Neural cell (in vitro differentiated cells): ENCODE data around the gene DIP2C. TPM values are rescaled to one million over a fixed set of nuclear protein-coding genes. Genes with fewer than 3 reads are reported as not detected.
"Not testable (repeated sequence)": the region's sequence is repeated elsewhere in the genome, so short reads cannot be mapped to it uniquely, and the experiment has no call there.

Experiments
- H2AFZ ChIP-seq: fragments of 200-600, 300-800 bp; sonication (generic), shearing (Covaris generic); 2 replicates; pipeline ENCODE4 v1.6.0; 2014; ENCODE audit warnings: low read depth, mild to moderate bottlenecking, antibody characterized with exemption, low read length, moderate library complexity
- H3F3A ChIP-seq: fragments of 200-600 bp; shearing (Covaris generic); 2 replicates; pipeline ENCODE4 v1.6.1; 2016; ENCODE audit warnings: mild to moderate bottlenecking, moderate library complexity, mixed read lengths, antibody characterized with exemption, low read length; ENCODE audit not compliant: insufficient read depth, poor library complexity, severe bottlenecking
- H3K27ac ChIP-seq: fragments of 200-600, 300-800 bp; sonication (generic), shearing (Covaris generic); 2 replicates; pipeline ENCODE4 v1.5.1; 2014; ENCODE audit warnings: mild to moderate bottlenecking, low read length, moderate library complexity
- H3K27me3 ChIP-seq: fragments of 300-800, 200-600 bp; sonication (generic), shearing (Covaris generic); 2 replicates; pipeline ENCODE4 v1.6.0; 2014; ENCODE audit warnings: mild to moderate bottlenecking, low read depth, low read length, moderate library complexity; ENCODE audit not compliant: insufficient read depth
- H3K36me3 ChIP-seq: fragments of 300-800, 200-600 bp; sonication (generic), shearing (Covaris generic); 2 replicates; pipeline ENCODE4 v1.5.1; 2014; ENCODE audit warnings: mild to moderate bottlenecking, antibody characterized with exemption, low read length, moderate library complexity; ENCODE audit not compliant: insufficient read depth
- H3K4me2 ChIP-seq: fragments of 300-800, 200-600 bp; sonication (generic), shearing (Covaris generic); 2 replicates; pipeline ENCODE4 v1.6.0; 2014; ENCODE audit warnings: mild to moderate bottlenecking, low read length
- H3K4me3 ChIP-seq: fragments of 300-800, 200-600 bp; sonication (generic), shearing (Covaris generic); 2 replicates; pipeline ENCODE4 v1.5.1; 2014; ENCODE audit warnings: mild to moderate bottlenecking, low read length, moderate library complexity
- H3K79me2 ChIP-seq: fragments of 200-600 bp; shearing (Covaris generic); replicated peaks from 2 replicates; pipeline ENCODE4 v1.6.0; 2014; ENCODE audit warnings: mild to moderate bottlenecking, low read length, moderate library complexity; ENCODE audit not compliant: insufficient read depth
- H3K9ac ChIP-seq: fragments of 300-800, 200-600 bp; sonication (generic), shearing (Covaris generic); 2 replicates; pipeline ENCODE4 v1.6.1; 2016; ENCODE audit warnings: mild to moderate bottlenecking, low read length, mixed read lengths
- H3K9me2 ChIP-seq: fragments of 200-600 bp; shearing (Covaris generic); 2 replicates; pipeline ENCODE4 v1.6.1; 2016; ENCODE audit warnings: mild to moderate bottlenecking, low read length, mixed read lengths; ENCODE audit not compliant: insufficient read depth
- H3K9me3 ChIP-seq: fragments of 200-600, 300-800 bp; sonication (generic), shearing (Covaris generic); 2 replicates; pipeline ENCODE4 v1.6.1; 2016; ENCODE audit warnings: mild to moderate bottlenecking, mixed run types, low read length, moderate library complexity, mixed read lengths
- H4K20me1 ChIP-seq: fragments of 200-600 bp; shearing (Covaris generic); 2 replicates; pipeline ENCODE4 v1.6.1; 2016; ENCODE audit warnings: mild to moderate bottlenecking, mixed run types; ENCODE audit not compliant: insufficient read depth
- CTCF ChIP-seq: fragments of 450-650 bp; IDR thresholded peaks from 2 replicates; pipeline ENCODE4 v1.5.1; 2014; ENCODE audit warnings: antibody characterized with exemption, mild to moderate bottlenecking, moderate library complexity; ENCODE audit not compliant: poor library complexity, severe bottlenecking
- EZH2 ChIP-seq: fragments of 200-600, 300-800 bp; shearing (Covaris generic), sonication (generic); IDR thresholded peaks from 2 replicates; pipeline ENCODE4 v1.6.1; 2014; ENCODE audit warnings: antibody characterized with exemption, low read length, borderline replicate concordance, mild to moderate bottlenecking; ENCODE audit not compliant: insufficient read depth, poor library complexity, severe bottlenecking
- MXI1 ChIP-seq: fragments of 450-650 bp; conservative IDR thresholded peaks from 2 replicates; pipeline ENCODE4 v1.6.1; 2014; ENCODE audit warnings: antibody characterized with exemption, mild to moderate bottlenecking; ENCODE audit not compliant: poor library complexity, severe bottlenecking
- POLR2AphosphoS5 ChIP-seq: IDR thresholded peaks from 2 replicates; pipeline ENCODE4 v1.6.1; 2012
- RAD21 ChIP-seq: fragments of 450-650 bp; conservative IDR thresholded peaks from 2 replicates; pipeline ENCODE4 v1.6.1; 2014; ENCODE audit warnings: antibody characterized with exemption, mild to moderate bottlenecking, moderate library complexity
- REST ChIP-seq: IDR thresholded peaks from 2 replicates; pipeline ENCODE4 v1.6.1; 2012; ENCODE audit warnings: borderline replicate concordance
- SMC3 ChIP-seq: fragments of 450-650 bp; conservative IDR thresholded peaks from 2 replicates; pipeline ENCODE4 v1.6.1; 2014; ENCODE audit warnings: antibody characterized with exemption, mild to moderate bottlenecking, moderate library complexity; ENCODE audit not compliant: poor library complexity
- TAF1 ChIP-seq: IDR thresholded peaks from 2 replicates; pipeline ENCODE4 v1.6.1; 2012; ENCODE audit warnings: low read depth
- polyA plus RNA-seq: library from polyadenylated mRNA; depleted of rRNA; stranded (reverse); fragments of >200 nt; gene quantifications from 2 replicates; pipeline ENCODE4 v1.2.3, GENCODE V29; 2014

Gene DIP2C
- polyA plus RNA-seq, 1 donor from 2014 or later = 24.1 TPM

- no peaks in the 10 kb centered on the region for H3K9me2 ChIP-seq
- no peaks in the 10 kb centered on the region for H3K36me3 ChIP-seq
- no peak overlapping the region for H3K4me3 ChIP-seq
- H3K9me3 ChIP-seq = no peaks in the 10 kb centered on the region
- no peak for TF ChIP-seq MXI1
- H3K4me2 ChIP-seq = no peak overlapping the region
- H3K27ac ChIP-seq = no peak overlapping the region
- peaks cover 65% of the 10 kb centered on the region for H3K79me2 ChIP-seq
- H3F3A ChIP-seq = no peaks in the 10 kb centered on the region
- H4K20me1 ChIP-seq = no peaks in the 10 kb centered on the region
- no peaks in the 10 kb centered on the region for H3K27me3 ChIP-seq
- no peak overlapping the region for H3K9ac ChIP-seq
- no peak overlapping the region for H2AFZ ChIP-seq
Measured at GRCh38 chr10:533611-534010, 155.9 kb downstream of the DIP2C start.

GRCh38 chr10:533186-533585 is 156.3 kb downstream of the DIP2C start:
- H4K20me1 ChIP-seq = no peaks in the 10 kb centered on the region
- no peak overlapping the region for H3K9ac ChIP-seq
- H3K79me2 ChIP-seq = peaks cover 63% of the 10 kb centered on the region
- H3K4me3 ChIP-seq = no peak overlapping the region
- H3K27ac ChIP-seq = no peak overlapping the region
- H3K9me2 ChIP-seq = no peaks in the 10 kb centered on the region
- no peaks in the 10 kb centered on the region for H3K36me3 ChIP-seq
- no peak overlapping the region for H2AFZ ChIP-seq
- H3K9me3 ChIP-seq = no peaks in the 10 kb centered on the region
- H3F3A ChIP-seq = no peaks in the 10 kb centered on the region
- no peaks in the 10 kb centered on the region for H3K27me3 ChIP-seq
- H3K4me2 ChIP-seq = no peak overlapping the region
- TF ChIP-seq TAF1 (no peak), REST (no peak), EZH2 (no peak), RAD21 (no peak), CTCF (no peak), MXI1 (no peak), POLR2AphosphoS5 (no peak), SMC3 (no peak)

- H3K9ac ChIP-seq, H3F3A ChIP-seq, H3K9me2 ChIP-seq, H3K27ac ChIP-seq, H4K20me1 ChIP-seq, H3K4me3 ChIP-seq, H3K27me3 ChIP-seq, H3K9me3 ChIP-seq, H3K4me2 ChIP-seq, H3K36me3 ChIP-seq, H2AFZ ChIP-seq: not testable (repeated sequence)
- H3K79me2 ChIP-seq = peaks cover 62% of the 10 kb centered on the region
Measured at GRCh38 chr10:532331-532730, 157.1 kb downstream of the DIP2C start.
